Choroid plexus epithelial cell (primary cell): ENCODE results near the gene CCL24.
"Not testable (repeated sequence)": the region's sequence is repeated elsewhere in the genome, so short reads cannot be mapped to it uniquely, and the experiment has no call there.

Experiments used
- DNase-seq: peaks from one replicate; pipeline ENCODE4 v3.0.0-alpha.2; 2010; ENCODE audit warnings: low read depth
- H3K4me3 ChIP-seq: 2 replicates; pipeline ENCODE4 v1.5.1; 2011; ENCODE audit warnings: low read depth, mild to moderate bottlenecking, control low read depth, low read length, moderate library complexity
- CTCF ChIP-seq: conservative IDR thresholded peaks from 2 replicates; pipeline ENCODE4 v1.5.1; 2011; ENCODE audit warnings: low read depth, mild to moderate bottlenecking, control low read depth, inconsistent platforms, low read length, moderate library complexity

CCL24 gene

GRCh38 chr7:75776295-75776971 lies 37.2 kb downstream of the CCL24 start:
- no peak for TF ChIP-seq CTCF
- H3K4me3 ChIP-seq = no peak overlapping the region
- peak; percentile 79 for DNase-seq

- H3K4me3 ChIP-seq, DNase-seq: not testable (repeated sequence)
These were observed 39.6 kb downstream of the CCL24 start for GRCh38 chr7:75773958-75774357.

GRCh38 chr7:75772081-75773077 lies 41.2 kb downstream of the CCL24 start, which contains the start of gene CCL26:
CCL26 (minus strand) TSS chr7:75772211; CDS start chr7:75772176, 35 bp downstream.
- TF ChIP-seq CTCF = no peak
- H3K4me3 ChIP-seq = no peak within 1 kb of the TSS
- peak; percentile 70 for DNase-seq

- TF ChIP-seq CTCF = no peak
- no peak overlapping the region for H3K4me3 ChIP-seq
- DNase-seq = peak; percentile 52
These were observed 42.4 kb downstream of the CCL24 start for GRCh38 chr7:75771224-75771623.

- TF ChIP-seq CTCF = peak; percentile 71
- peak; percentile 87 for DNase-seq
These were observed 51.2 kb downstream of the CCL24 start for GRCh38 chr7:75762350-75762917.

GRCh38 chr7:75761801-75762200 lies 51.8 kb downstream of the CCL24 start:
- not testable (repeated sequence) for H3K4me3 ChIP-seq, DNase-seq

More at GRCh38 chr7:75762350-75762917, 51.2 kb downstream of the CCL24 start:
- no peak overlapping the region for H3K4me3 ChIP-seq
